ENCODE data around the gene CD177.
"Not testable (repeated sequence)": the region's sequence is repeated elsewhere in the genome, so short reads cannot be mapped to it uniquely, and the experiment has no call there.

Gene CD177

DNA sequence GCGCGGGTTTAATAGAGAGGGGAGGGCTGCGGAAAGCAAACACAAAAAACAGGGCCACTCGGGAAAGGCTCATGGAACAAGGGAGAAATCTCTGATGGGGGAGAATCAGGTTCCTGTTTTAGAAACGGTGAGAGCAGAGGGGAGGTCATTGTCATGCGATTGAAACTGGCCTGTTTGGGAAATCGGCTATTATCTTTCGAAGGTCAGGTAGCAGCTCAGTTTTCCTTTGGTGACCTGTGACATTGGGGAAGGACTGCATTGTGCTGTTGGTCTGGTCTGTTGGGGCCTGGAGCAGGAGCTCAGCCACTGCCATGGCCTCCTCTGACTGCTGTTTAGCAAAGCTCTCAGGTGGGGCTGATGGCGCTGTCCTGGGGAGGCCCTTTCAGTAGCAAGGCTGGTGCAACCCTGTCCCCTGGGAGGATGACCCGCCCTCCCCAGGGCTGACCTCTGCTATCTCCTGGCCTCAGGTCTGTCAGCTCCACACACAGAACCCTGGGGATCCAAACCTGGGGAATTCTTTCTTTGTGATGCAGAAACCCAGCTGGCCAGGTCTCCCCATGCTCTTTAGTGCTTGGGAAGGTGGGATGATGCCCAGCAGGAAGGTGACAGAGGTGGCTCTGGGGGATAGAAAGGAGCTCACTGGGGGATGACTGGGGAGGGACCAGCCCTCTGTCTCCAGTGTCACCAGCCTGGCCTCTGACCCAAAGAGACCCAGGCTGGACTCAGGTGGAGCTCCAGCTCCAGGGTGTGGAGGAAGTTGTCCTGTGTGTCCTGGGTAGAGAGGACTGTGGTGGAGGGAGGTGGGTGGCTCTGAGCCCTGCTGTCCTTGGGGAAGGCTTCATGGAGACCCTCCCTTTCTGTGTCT, 21.2 kb upstream of the CD177 start:
- DNase-seq (ENCODE audit: low read depth) = no peak

DNA sequence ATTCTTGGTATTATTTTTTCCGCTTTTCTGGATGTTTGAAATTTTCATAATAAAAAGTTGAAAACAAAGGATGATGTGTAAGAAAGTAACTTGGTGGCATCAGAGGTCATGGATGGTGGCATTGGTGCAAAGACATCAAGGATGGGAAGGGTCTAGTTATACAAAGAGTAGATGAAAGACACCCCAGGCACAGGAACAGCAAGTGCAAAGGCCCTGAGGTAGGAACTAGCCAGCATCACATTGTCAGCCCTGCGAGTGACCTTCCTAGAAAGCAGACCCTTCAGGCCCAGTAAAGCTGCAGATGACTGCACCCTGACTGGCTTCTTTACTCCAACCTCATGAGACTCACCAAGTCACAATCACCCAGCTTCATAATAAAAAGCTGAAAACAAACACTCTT, 17.0 kb upstream of the CD177 start:
- DNase-seq (ENCODE audit: low read depth) = not testable (repeated sequence)

DNA sequence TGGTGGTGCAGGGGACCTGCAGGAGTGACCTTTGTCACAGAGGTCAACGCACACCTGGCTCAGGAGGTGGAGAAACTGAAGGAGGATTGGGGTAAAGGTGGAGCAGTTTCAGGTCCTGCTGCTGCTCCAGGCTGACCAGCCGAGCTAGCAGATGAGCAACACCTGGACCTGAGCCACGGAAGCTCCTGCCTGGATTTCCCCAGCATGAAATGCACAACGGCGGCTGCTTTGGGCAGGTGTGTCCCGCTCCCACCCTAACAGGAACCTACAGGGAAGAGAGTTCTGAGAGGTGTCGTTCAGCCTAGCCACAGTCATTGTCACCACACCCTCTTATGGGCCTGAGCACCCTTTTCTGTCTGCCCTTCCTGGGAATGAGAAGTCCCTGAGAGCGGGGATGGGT, 15.7 kb upstream of the CD177 start:
- DNase-seq (ENCODE audit: low read depth) = no peak

DNA sequence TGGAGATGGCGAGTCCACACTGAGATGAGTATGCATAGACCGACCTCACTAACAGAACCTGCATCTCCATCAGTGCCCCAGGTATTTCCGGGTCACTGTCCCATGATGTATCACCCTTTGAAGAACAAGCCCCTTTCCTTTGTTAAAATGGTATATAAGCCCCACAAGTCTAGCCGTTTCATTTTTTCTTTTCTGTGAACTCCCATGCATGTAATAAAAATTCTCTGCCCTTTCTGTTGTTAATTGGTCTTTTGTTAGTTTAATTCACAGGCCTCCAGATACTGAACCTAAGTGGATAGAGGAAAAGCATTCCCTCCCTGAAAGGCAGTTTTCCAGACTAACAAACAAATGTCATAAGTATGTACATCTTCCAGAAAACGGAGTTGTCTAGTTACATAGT, 15.0 kb upstream of the CD177 start:
- DNase-seq (ENCODE audit: low read depth) = no peak

- DNase-seq (ENCODE audit: low read depth) = not testable (repeated sequence)
Observed at GRCh38 chr19:43339243-43339930, 14.1 kb upstream of the CD177 start.

GRCh38 chr19:43340101-43340500, 13.4 kb upstream of the CD177 start:
- DNase-seq (ENCODE audit: low read depth) = not testable (repeated sequence)

- not testable (repeated sequence) for DNase-seq (ENCODE audit: low read depth)
Observed at GRCh38 chr19:43341098-43341497, 12.4 kb upstream of the CD177 start.

DNA sequence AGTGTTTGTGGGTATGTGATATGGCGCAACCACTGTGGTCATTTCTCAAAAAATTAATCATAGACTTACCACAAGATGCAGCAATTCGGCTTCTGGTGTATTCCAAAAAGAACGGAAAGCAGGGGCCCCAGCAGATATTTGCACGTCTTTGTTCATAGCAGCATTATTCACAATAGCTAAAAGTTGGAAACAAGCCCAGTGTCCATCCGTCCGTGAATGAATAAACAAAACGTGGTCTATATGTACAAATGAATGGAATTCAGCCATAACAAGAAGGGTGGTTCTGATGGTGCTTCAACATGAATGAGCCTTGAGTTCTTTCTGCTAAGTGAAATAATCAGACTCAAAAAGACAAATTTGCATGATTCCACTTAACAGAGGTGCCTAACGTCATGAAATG, 11.4 kb upstream of the CD177 start:
- not testable (repeated sequence) for DNase-seq (ENCODE audit: low read depth)

- not testable (repeated sequence) for DNase-seq (ENCODE audit: low read depth)
Observed at GRCh38 chr19:43344347-43344925, 9.1 kb upstream of the CD177 start.

DNA sequence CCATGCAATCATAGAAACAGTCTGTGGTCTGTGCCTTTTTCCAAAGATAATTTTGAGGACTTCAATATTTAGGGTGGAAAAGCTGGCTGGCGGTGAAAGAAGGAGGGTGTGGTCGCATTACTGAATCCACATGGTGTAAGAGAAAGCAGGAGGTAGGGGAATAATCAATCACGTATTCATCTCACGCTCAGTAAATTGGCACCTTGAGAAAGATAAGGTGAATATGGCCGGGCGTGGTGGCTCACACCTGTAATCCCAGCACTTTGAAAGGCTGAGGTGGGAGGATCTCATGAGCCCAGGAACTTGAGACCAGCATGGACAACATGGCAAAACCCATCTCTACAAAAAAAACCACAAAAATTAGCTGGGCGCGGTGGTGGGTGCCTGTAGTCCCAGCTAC, 3.7 kb upstream of the CD177 start:
- not testable (repeated sequence) for DNase-seq (ENCODE audit: low read depth)

DNA sequence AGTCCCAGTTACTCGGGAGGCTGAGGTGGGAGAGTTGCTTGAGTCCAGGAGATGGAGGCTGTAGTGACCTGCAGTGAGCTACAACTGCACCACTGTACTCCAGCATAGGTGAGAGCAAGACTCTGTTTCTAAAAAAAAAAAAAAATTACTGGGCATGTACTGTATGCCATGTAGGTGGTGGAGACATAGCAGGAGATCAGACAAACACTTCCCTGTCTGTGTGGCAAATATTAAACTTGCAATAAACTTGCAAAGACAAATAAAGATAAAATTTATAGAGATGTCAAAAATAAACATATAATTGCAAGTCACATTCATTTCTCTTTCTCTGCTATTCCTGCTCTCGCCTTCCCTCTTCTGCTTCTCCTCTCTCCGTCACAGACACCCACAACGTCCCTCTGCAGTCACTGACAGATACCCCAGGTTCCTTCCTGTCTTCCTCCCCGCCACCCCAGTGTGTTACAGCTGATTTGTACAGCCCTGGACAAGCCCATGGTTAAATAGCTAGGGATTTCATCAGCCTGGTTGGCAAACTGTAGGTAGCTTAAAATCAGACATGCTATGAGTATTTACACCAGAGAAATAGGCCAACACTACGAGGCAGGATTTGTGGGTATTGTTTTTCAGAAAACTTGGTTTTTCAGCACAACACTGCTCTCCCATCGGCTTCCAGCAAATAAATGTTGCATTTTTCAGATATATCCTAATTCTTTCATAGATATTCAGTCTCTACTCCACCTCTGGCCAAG, 1.3 kb upstream of the CD177 start:
- DNase-seq (ENCODE audit: low read depth) = no peak

- no peak for DNase-seq (ENCODE audit: low read depth)
Observed at GRCh38 chr19:43354305-43354627, 780 bp downstream of the CD177 start.

- DNase-seq (ENCODE audit: low read depth) = not testable (repeated sequence)
Observed at GRCh38 chr19:43356749-43357148, 3.3 kb downstream of the CD177 start.

GRCh38 chr19:43362179-43362578, 8.7 kb downstream of the CD177 start:
- no peak for DNase-seq (ENCODE audit: low read depth)

DNA sequence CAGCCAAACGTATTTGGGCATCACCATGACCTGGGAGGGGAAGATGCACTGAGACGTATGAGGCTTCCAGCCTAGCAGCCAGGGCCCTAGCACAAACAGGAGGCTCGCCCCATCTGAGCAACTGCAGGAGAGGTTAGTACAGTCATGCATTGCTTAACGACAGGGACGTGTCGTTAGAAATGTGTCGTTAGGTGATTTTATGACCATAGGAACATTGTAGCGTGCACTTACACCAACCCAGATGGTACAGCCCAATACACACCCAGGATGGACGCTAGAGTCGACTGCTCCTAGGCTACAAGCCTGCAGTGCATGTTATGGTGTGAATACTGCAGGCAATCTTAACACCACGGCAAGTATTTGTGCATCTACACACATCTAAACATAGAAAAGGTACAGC, 9.3 kb downstream of the CD177 start:
- DNase-seq (ENCODE audit: low read depth) = no peak

DNA sequence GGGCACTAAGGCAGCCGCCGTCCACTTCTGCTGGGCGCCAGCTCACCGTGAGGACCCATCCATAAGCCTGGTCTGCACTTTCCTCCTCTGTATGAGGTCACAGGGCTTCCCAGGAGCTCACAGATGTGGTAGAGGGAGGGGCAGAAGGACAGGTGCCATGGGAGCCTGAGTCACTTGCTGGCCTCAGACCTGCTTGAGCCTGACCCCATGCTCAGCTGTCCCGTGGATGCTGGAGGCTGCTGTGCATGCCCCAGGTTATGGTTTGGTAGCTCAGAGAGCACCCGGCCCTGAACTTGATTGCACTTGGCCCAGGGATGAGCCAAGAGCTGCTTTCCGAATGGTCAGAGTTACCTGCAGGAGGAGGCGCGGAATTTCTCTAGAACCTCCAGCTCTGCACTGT, 12.2 kb downstream of the CD177 start:
- not testable (repeated sequence) for DNase-seq (ENCODE audit: low read depth)

DNA sequence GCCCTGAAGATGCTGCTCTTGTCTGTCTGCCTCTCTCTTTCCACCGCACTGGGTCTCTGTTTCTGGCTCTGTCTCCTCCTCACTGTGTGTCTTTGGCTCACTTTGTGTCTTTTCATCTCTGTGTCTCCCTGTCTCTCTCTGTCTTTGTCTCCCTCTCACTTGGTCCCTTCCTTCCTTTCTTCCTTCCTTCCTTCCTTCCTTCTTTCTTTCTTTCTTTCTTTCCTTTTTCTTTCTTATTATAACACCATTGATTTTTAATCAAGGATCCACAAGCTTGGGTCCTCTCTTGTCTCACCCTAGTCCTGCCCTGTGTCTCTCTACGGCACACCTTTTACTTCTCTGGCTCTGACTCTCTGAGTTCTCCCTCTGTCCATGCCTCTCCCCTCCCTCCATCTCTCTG, 14.3 kb downstream of the CD177 start:
- no peak for DNase-seq (ENCODE audit: low read depth)

DNA sequence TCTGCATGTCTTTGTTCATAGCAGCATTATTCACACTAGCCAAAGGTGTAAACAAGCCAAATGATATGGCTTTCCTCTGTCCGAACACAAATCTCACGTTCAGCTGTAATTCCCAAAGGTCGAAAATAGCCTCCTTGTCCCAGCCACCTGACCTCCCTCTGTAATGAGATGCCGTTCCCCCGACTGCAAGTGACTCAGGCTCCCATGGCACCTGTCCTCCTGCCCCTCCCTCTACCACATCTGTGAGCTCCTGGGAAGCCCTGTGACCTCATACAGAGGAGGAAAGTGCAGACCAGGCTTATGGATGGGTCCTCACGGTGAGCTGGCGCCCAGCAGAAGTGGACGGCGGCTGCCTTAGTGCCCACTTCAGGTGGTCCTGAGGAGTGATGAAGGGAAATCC, 15.4 kb downstream of the CD177 start:
- not testable (repeated sequence) for DNase-seq (ENCODE audit: low read depth)

DNA sequence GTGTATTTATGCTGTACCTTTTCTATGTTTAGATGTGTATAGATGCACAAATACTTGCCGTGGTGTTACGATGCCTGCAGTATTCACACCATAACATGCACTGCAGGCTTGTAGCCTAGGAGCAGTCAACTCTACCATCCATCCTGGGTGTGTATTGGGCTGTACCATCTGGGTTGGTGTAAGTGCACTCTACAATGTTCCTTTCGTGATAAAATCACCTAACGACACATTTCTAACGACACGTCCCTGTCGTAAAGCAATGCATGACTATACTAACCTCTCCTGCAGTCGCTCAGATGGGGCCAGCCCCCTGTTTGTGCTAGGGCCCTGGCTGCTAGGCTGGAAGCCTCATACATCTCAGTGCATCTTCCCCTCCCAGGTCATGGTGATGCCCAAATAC, 18.4 kb downstream of the CD177 start:
- DNase-seq (ENCODE audit: low read depth) = no peak

- no peak for DNase-seq (ENCODE audit: low read depth)
Observed at GRCh38 chr19:43372462-43372861, 19.0 kb downstream of the CD177 start.

- not testable (repeated sequence) for DNase-seq (ENCODE audit: low read depth)
Observed at GRCh38 chr19:43377624-43378023, 24.1 kb downstream of the CD177 start.

DNA sequence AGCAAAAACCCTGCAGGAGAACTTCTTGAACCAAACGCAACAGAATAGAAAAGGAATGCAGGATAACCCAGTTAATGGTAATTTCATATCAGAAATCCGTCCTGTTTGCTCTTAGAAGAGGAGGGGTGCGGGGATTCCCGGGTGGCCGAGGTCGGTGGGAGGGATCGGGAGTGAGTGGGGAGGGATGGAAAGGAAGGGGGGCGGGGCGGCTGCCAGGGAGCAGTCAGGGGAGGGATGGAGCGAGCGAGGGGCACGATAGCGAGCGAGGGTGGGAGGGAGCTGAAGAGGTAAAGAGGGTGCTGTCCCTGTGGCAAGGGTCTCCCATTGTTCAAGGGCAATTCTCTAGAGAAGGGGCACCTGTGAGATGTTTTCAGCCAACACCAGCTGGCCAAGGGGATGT, 26.5 kb downstream of the CD177 start:
- no peak for DNase-seq (ENCODE audit: low read depth)

Data from activated T-cell treated with anti-CD3 and anti-CD28 coated beads for 24 hours (primary cell).